Testis (tissue), 3 donors: ENCODE results near the gene SNX13. TPM values are rescaled to one million over a fixed set of nuclear protein-coding genes. Genes with fewer than 3 reads are reported as not detected.

Experiments used
- DNase-seq: peaks from one replicate; pipeline ENCODE4 v3.0.0-alpha.2; 2019
- H3K27ac ChIP-seq, 2 donors: fragments of 200-600 bp; sonication (generic); one replicate each; pipeline ENCODE4 v1.5.1; 2019
- H3K27me3 ChIP-seq: fragments of 200-600 bp; sonication (generic); one replicate; pipeline ENCODE4 v1.5.1; 2019
- H3K36me3 ChIP-seq: fragments of 200-600 bp; sonication (generic); one replicate; pipeline ENCODE4 v1.5.1; 2017; ENCODE audit warnings: low read depth; ENCODE audit errors: missing control alignments
- H3K4me1 ChIP-seq: fragments of 200-600 bp; sonication (generic); one replicate; pipeline ENCODE4 v1.5.1; 2019
- H3K4me3 ChIP-seq, 2 donors: fragments of 200-600 bp; sonication (generic); one replicate each; pipeline ENCODE4 v1.5.1; 2017 to 2019
- H3K9me3 ChIP-seq: fragments of 200-600 bp; sonication (generic); one replicate; pipeline ENCODE4 v1.5.1; 2017
- CTCF ChIP-seq, 3 experiments: fragments of 450-650 bp in 2 of 3; fragments of 200-600 bp in 1 of 3; sonication (generic) in 1 of 3; IDR thresholded peaks; one replicate each; pipeline ENCODE4 v1.5.1; 2016 to 2019; ENCODE audit warnings: antibody characterized with exemption in 3 of 3, mild to moderate bottlenecking in 2 of 3, moderate library complexity in 1 of 3
- POLR2A ChIP-seq: fragments of 450-650 bp; IDR thresholded peaks from one replicate; pipeline ENCODE4 v1.6.1; 2017; ENCODE audit warnings: antibody characterized with exemption, mild to moderate bottlenecking, moderate library complexity
- WGBS, 2 donors: methylation state at CpG; one replicate each; pipeline ENCODE4 v1.1.5; 2018; 5-methylcytosine and 5-hydroxymethylcytosine counted together
- intact Hi-C: fragments of 100-400 bp; cut with DNase I; formaldehyde crosslinking; loops from one replicate; pipeline ENCODE4 v1.15.1; 2023; ENCODE audit warnings: low total_unique reads
- polyA plus RNA-seq: library from polyadenylated mRNA; stranded (reverse); fragments of 350-450 nt; fragmentation: Illumina TruSeq; extraction: RNeasy Lipid Tissue Mini Kit (QIAGEN cat#74804); gene quantifications from one replicate; pipeline ENCODE4 v1.2.3, GENCODE V29; 2014; ENCODE audit warnings: low read depth, low replicate concordance; ENCODE audit not compliant: insufficient read depth
- total RNA-seq, 2 donors: library from RNA; depleted of rRNA; stranded (reverse); fragments of >200 nt; gene quantifications; one replicate each; pipeline ENCODE4 v1.2.3, GENCODE V29; 2016

SNX13 gene
- total and polyA plus RNA-seq, 3 donors from 2014 or later = 37.0 to 73.5 (median 61.8) TPM

DNA sequence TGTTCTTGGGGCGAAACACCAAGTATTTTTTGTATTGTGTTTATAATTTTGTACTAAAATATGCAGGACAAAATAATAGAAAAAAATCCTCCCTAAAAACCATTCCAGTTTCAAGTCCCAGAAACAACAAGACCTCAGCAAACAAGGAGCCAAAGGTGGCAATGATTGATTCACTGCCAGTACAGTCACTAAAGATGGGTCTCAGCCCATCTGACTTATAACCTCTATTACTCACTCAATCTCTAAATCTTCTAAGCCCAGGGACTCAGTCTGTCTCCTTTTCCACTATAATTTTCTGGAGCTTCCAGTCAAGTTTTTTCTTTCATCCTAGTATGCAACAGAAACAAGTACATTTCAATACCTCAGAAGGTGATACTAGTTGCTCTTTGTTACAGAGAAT is 33.3 kb downstream of the SNX13 start:
- no peaks in the 10 kb centered on the region for H3K9me3 ChIP-seq
- no peaks in the 10 kb centered on the region for H3K4me1 ChIP-seq
- no peak overlapping the region for H3K4me3 ChIP-seq
- no peak overlapping the region for H3K27ac ChIP-seq
- DNase-seq = no peak
- intact Hi-C loops = no loop called here
- TF ChIP-seq CTCF (IDR thresholded peaks at IDR 0.05) (no peak), POLR2A (no peak)
- WGBS, 2 donors = 76 to 92% methylated on average over 1 of the region's 1 CpG
- no peaks in the 10 kb centered on the region for H3K27me3 ChIP-seq
- no peaks in the 10 kb centered on the region for H3K36me3 ChIP-seq

DNA sequence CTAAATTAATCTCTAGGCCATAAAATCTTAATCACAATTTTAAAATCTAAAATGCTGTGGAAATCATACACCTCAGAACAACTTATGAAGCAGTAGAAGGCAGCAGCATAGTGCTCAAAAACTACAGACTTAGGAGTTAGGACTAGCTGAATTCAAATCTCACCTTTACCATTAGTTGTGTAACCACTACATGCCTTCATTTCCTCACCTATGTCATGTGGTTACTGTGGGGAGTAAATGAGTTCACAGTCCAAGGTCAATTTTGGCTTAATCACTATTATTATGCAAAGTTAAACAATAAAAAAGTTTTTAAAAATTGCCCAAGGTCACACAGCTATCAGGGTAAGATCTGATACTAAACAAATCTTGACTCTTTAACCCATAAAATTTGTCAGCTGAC is 37.0 kb downstream of the SNX13 start:
- Histone ChIP-seq H3K27me3 (no peaks in the 10 kb centered on the region), H3K36me3 (no peaks in the 10 kb centered on the region), H3K9me3 (no peaks in the 10 kb centered on the region), H3K4me3 (no peak overlapping the region), H3K27ac (no peak overlapping the region), H3K4me1 (no peaks in the 10 kb centered on the region)
- intact Hi-C loops = no loop called here
- TF ChIP-seq CTCF (IDR thresholded peaks at IDR 0.05) (no peak), POLR2A (no peak)
- no peak for DNase-seq

GRCh38 chr7:17902599-17902998 is 37.7 kb downstream of the SNX13 start:
- Histone ChIP-seq H3K27ac (no peak overlapping the region), H3K4me1 (no peaks in the 10 kb centered on the region), H3K9me3 (no peaks in the 10 kb centered on the region), H3K36me3 (no peaks in the 10 kb centered on the region), H3K4me3 (no peak overlapping the region), H3K27me3 (no peaks in the 10 kb centered on the region)
- WGBS, 2 donors = 83 to 92% methylated on average over 5 of the region's 5 CpGs
- intact Hi-C loops = no loop called here
- TF ChIP-seq CTCF (IDR thresholded peaks at IDR 0.05) (no peak), POLR2A (no peak)
- DNase-seq = no peak

DNA sequence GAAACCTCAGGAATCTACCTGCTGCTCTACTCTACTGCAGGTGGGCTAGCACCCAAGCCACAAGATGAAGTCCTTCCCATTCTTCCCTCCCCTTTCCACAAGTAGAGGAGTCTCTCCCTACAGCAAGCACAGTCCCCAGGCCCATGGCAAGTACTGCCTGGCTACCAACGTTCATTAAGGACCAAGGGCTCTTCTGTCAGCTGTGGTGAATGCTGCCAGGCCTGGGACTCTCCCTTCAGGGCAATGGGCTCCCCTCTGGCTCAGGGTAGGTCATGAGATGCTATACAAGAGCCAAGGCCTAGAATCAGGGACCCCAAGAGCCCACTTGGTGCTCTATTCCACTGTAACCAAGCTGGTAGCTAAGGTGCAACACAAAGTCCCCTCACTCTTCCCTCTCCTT is 39.8 kb downstream of the SNX13 start:
- Histone ChIP-seq H3K4me3 (no peak overlapping the region), H3K27ac (no peak overlapping the region), H3K9me3 (no peaks in the 10 kb centered on the region), H3K27me3 (no peaks in the 10 kb centered on the region), H3K4me1 (no peaks in the 10 kb centered on the region), H3K36me3 (no peaks in the 10 kb centered on the region)
- intact Hi-C loops = no loop called here
- 100% methylated on average over 1 of the region's 1 CpG for WGBS, 2 donors
- TF ChIP-seq POLR2A = no peak
- no peak for TF ChIP-seq CTCF (IDR thresholded peaks at IDR 0.05)
- DNase-seq = no peak

- Histone ChIP-seq H3K27me3 (no peaks in the 10 kb centered on the region), H3K9me3 (no peaks in the 10 kb centered on the region), H3K36me3 (no peaks in the 10 kb centered on the region), H3K4me1 (no peaks in the 10 kb centered on the region), H3K4me3 (no peak overlapping the region), H3K27ac (no peak overlapping the region)
- no peak for TF ChIP-seq CTCF (IDR thresholded peaks at IDR 0.05)
- no peak for TF ChIP-seq POLR2A
- WGBS, 2 donors = 81 to 91% methylated on average over 4 of the region's 4 CpGs
- no peak for DNase-seq
- intact Hi-C loops = no loop called here
Measured at GRCh38 chr7:17898111-17898510, 42.2 kb downstream of the SNX13 start.
